HepG2 (cell line): ENCODE measurements around the gene STIP1. TPM values are rescaled to one million over a fixed set of nuclear protein-coding genes. Genes with fewer than 3 reads are reported as not detected.
A peak's percentile ranks its signal among the peaks of the same experiment; 100 is the strongest.

Experiments
- CBFB ChIP-seq: sonication (generic); formaldehyde crosslinking; IDR thresholded peaks from 2 replicates; pipeline ENCODE4 v1.4.0; 2020; ENCODE audit warnings: missing genetic modification reagents
- FOXP1 ChIP-seq, 2 experiments: fragments of 450-650 bp in 1 of 2; IDR thresholded peaks; 2 replicates each; pipeline ENCODE4 v1.6.1; 2017 to 2018; ENCODE audit warnings: antibody characterized with exemption in 1 of 2
- JUN ChIP-seq: sonication (generic); formaldehyde crosslinking; IDR thresholded peaks from 2 replicates; pipeline ENCODE4 v1.4.0; 2020; ENCODE audit warnings: mild to moderate bottlenecking, missing genetic modification reagents
- KDM4B ChIP-seq: sonication (generic); formaldehyde crosslinking; IDR thresholded peaks from 2 replicates; pipeline ENCODE4 v1.4.0; 2020; ENCODE audit warnings: missing genetic modification reagents
- MXD1 ChIP-seq: sonication (generic); formaldehyde crosslinking; IDR thresholded peaks from 2 replicates; pipeline ENCODE4 v1.4.0; 2020; ENCODE audit warnings: mild to moderate bottlenecking, missing genetic modification reagents
- PAXIP1 ChIP-seq: sonication (generic); formaldehyde crosslinking; conservative IDR thresholded peaks from 2 replicates; pipeline ENCODE4 v1.4.0; 2020; ENCODE audit warnings: mild to moderate bottlenecking, missing genetic modification reagents, moderate library complexity
- PHF8 ChIP-seq: sonication (generic); formaldehyde crosslinking; IDR thresholded peaks from 2 replicates; pipeline ENCODE4 v1.5.0; 2020; ENCODE audit warnings: missing genetic modification reagents
- SMYD3 ChIP-seq: sonication (generic); formaldehyde crosslinking; IDR thresholded peaks from 2 replicates; pipeline ENCODE4 v1.8.1; 2023; ENCODE audit warnings: mild to moderate bottlenecking, missing genetic modification reagents
- SP2 ChIP-seq: sonication (generic); formaldehyde crosslinking; IDR thresholded peaks from 2 replicates; pipeline ENCODE4 v1.5.1; 2020; ENCODE audit warnings: mild to moderate bottlenecking, missing genetic modification reagents
- TFE3 ChIP-seq: IDR thresholded peaks from 2 replicates; pipeline ENCODE4 v1.6.1; 2016
- ZBTB7B ChIP-seq: sonication (generic); formaldehyde crosslinking; IDR thresholded peaks from 2 replicates; pipeline ENCODE4 v1.4.0; 2020; ENCODE audit warnings: missing genetic modification reagents
- ZFP82 ChIP-seq: sonication (generic); formaldehyde crosslinking; IDR thresholded peaks from 2 replicates; pipeline ENCODE4 v1.5.1; 2020; ENCODE audit warnings: mild to moderate bottlenecking, missing genetic modification reagents, borderline replicate concordance
- ZHX2 ChIP-seq, 2 experiments: sonication (generic) in 1 of 2; formaldehyde crosslinking in 1 of 2; IDR thresholded peaks; 2 replicates each; pipeline versions ENCODE4 v1.6.1 to v1.9.0; 2014 to 2022; ENCODE audit warnings: antibody characterized with exemption in 1 of 2, borderline replicate concordance in 1 of 2, inconsistent platforms in 1 of 2, low read depth in 1 of 2, missing genetic modification reagents in 1 of 2
- ZNF20 ChIP-seq: sonication (generic); formaldehyde crosslinking; IDR thresholded peaks from 2 replicates; pipeline ENCODE4 v1.4.0; 2020; ENCODE audit warnings: mild to moderate bottlenecking, moderate library complexity, missing genetic modification reagents
- ZNF75D ChIP-seq: sonication (generic); formaldehyde crosslinking; IDR thresholded peaks from 2 replicates; pipeline ENCODE4 v1.8.1; 2023; ENCODE audit warnings: missing genetic modification reagents, mild to moderate bottlenecking, borderline replicate concordance
- polyA plus RNA-seq, 8 experiments: library from polyadenylated mRNA; depleted of rRNA in 3 of 8; stranded (reverse) in 7 of 8; unstranded in 1 of 8; fragments of >200 nt; fragmentation: Illumina TruSeq in 4 of 8; extraction: Trizol in 4 of 8; gene quantifications; 2 replicates each; pipeline versions ENCODE4 v1.2.1 to v1.2.3, GENCODE V29; 2011 to 2016; ENCODE audit warnings: low read depth in 4 of 8, missing spikeins in 1 of 8, mixed read lengths in 1 of 8; ENCODE audit not compliant: insufficient read depth in 1 of 8
- total RNA-seq, 5 experiments: library from RNA; depleted of rRNA; stranded (reverse); fragments of >200 nt; fragmentation: Illumina TruSeq; extraction: Trizol; gene quantifications; 2 replicates each; pipeline ENCODE4 v1.2.3, GENCODE V29; 2016; ENCODE audit warnings: low read depth in 1 of 5

STIP1 gene
- total and polyA plus RNA-seq, 2 of the 13 experiments (the other 11 are each of a cell fraction or from before 2014, with no cell fraction given): 81.1 to 217 TPM

- no peak; the same call in 1 of the 2 replicates for TF ChIP-seq ZBTB7B (CRISPR knock-in tag)
- TF ChIP-seq PAXIP1 (CRISPR knock-in tag): 0 out of 2 replicates have a peak, but pooled peaks have one; percentile 4
- 0 out of 2 replicates have a peak, but pooled peaks have one; percentile 20 for TF ChIP-seq ZHX2 (IDR thresholded peaks at IDR 0.05; ENCODE audit: low read depth)
- TF ChIP-seq ZHX2 (CRISPR knock-in tag; IDR thresholded peaks at IDR 0.05; ENCODE audit: borderline replicate concordance): no peak
- 0 out of 2 replicates have a peak, but pooled peaks have one; percentile 15 for TF ChIP-seq SMYD3 (CRISPR knock-in tag)
- no peak for TF ChIP-seq ZNF20 (CRISPR knock-in tag)
- peak; percentile 95 for TF ChIP-seq SP2 (CRISPR knock-in tag)
- TF ChIP-seq ZFP82: no peak
- no peak for TF ChIP-seq JUN (CRISPR knock-in tag)
- 0 out of 2 replicates have a peak, but pooled peaks have one; percentile 66 for TF ChIP-seq TFE3 (CRISPR knock-in tag)
- TF ChIP-seq CBFB (CRISPR knock-in tag): peak; percentile 65; the same call in 1 of the 2 replicates
- no peak for TF ChIP-seq KDM4B
- no peak for TF ChIP-seq PHF8 (CRISPR knock-in tag)
- no peak for TF ChIP-seq FOXP1 (IDR thresholded peaks at IDR 0.05)
- TF ChIP-seq FOXP1 (CRISPR knock-in tag; IDR thresholded peaks at IDR 0.05): no peak
- TF ChIP-seq ZNF75D (CRISPR knock-in tag): no peak
- TF ChIP-seq MXD1: no peak; the same call in 1 of the 2 replicates
Measured at GRCh38 chr11:64185693-64186491, at the start of gene STIP1 (continued).
